ENCODE measurements around the gene GFOD2.

The GFOD2 gene

GRCh38 chr16:67648764-67649407, 70.2 kb downstream of the GFOD2 start:
- H3K9me2 ChIP-seq (replicated peaks; ENCODE audit: low read depth, low read length), result no peaks in the 10 kb centered on the region
- H3K4me2 ChIP-seq (ENCODE audit: low read depth, low read length, poor library complexity, severe bottlenecking), result no peak overlapping the region
- H3F3A ChIP-seq (ENCODE audit: low read depth), result no peaks in the 10 kb centered on the region
- H3K27me3 ChIP-seq (ENCODE audit: insufficient read depth, low read length, poor library complexity, severe bottlenecking), result no peaks in the 10 kb centered on the region
- peaks cover 24% of the 10 kb centered on the region for H3K4me1 ChIP-seq (ENCODE audit: insufficient read depth, low read length, poor library complexity, severe bottlenecking)
- no peak overlapping the region for H3K4me3 ChIP-seq (ENCODE audit: low read length, poor library complexity, severe bottlenecking)
- H3K79me2 ChIP-seq (ENCODE audit: insufficient read depth, low read length), result peaks cover 64% of the 10 kb centered on the region
- H4K20me1 ChIP-seq (ENCODE audit: insufficient read depth, low read length, poor library complexity, severe bottlenecking), result peaks cover 23% of the 10 kb centered on the region
- peaks cover 38% of the 10 kb centered on the region; the same call in 1 of the 2 replicates for H3K36me3 ChIP-seq (ENCODE audit: insufficient read depth, low read length)
- H3K9ac ChIP-seq (ENCODE audit: low read depth, low read length, poor library complexity, severe bottlenecking), result no peak overlapping the region
- no peak overlapping the region for H2AFZ ChIP-seq (ENCODE audit: low read length)
- H3K9me3 ChIP-seq (ENCODE audit: insufficient read depth, low read depth, low read length), result no peaks in the 10 kb centered on the region
- TF ChIP-seq, protein P1, sequence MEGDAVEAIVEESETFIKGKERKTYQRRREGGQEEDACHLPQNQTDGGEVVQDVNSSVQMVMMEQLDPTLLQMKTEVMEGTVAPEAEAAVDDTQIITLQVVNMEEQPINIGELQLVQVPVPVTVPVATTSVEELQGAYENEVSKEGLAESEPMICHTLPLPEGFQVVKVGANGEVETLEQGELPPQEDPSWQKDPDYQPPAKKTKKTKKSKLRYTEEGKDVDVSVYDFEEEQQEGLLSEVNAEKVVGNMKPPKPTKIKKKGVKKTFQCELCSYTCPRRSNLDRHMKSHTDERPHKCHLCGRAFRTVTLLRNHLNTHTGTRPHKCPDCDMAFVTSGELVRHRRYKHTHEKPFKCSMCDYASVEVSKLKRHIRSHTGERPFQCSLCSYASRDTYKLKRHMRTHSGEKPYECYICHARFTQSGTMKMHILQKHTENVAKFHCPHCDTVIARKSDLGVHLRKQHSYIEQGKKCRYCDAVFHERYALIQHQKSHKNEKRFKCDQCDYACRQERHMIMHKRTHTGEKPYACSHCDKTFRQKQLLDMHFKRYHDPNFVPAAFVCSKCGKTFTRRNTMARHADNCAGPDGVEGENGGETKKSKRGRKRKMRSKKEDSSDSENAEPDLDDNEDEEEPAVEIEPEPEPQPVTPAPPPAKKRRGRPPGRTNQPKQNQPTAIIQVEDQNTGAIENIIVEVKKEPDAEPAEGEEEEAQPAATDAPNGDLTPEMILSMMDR (conservative IDR thresholded peaks at IDR 0.05; ENCODE audit: low read length), result no peak
- no peak for TF ChIP-seq EZH2phosphoT487 (IDR thresholded peaks at IDR 0.05; ENCODE audit: borderline replicate concordance)

DNA sequence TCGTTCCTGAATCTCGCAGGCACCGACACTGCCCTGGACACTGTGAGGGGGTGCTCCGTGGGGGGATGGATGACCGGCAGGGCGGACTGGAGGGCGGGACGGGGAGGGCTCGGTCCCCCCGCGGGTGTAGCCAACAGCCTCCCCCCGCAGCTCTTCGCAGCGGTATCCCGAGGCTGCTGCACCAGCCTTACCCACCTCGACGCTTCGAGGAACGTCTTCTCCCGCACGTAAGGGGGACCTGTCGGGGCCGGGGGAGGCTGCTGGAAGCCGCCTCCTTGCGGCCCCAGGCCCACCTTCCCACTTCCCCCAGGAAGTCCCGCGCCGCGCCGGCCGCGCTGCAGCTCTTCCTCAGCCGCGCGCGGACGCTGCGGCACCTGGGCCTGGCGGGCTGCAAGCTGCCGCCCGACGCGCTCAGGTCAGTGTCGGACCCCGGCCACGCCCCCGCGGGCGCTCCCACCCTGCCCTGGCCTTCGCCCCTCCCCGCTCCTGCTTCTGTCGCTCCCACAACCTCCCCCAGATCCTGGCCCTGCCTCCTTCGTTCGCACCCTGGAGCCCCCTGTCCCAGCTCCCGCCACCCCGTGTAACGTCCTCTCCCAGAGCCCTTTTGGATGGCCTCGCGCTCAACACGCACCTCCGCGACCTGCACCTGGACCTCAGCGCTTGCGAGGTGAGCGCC, 70.9 kb downstream of the GFOD2 start:
- Histone ChIP-seq H4K20me1 (ENCODE audit: insufficient read depth, low read length, poor library complexity, severe bottlenecking) (peaks cover 23% of the 10 kb centered on the region), H3K27me3 (ENCODE audit: insufficient read depth, low read length, poor library complexity, severe bottlenecking) (no peaks in the 10 kb centered on the region), H3K4me1 (ENCODE audit: insufficient read depth, low read length, poor library complexity, severe bottlenecking) (peaks cover 24% of the 10 kb centered on the region), H3K9ac (ENCODE audit: low read depth, low read length, poor library complexity, severe bottlenecking) (no peak overlapping the region), H3K79me2 (ENCODE audit: insufficient read depth, low read length) (peaks cover 64% of the 10 kb centered on the region), H2AFZ (ENCODE audit: low read length) (no peak overlapping the region), H3K4me3 (ENCODE audit: low read length, poor library complexity, severe bottlenecking) (no peak overlapping the region), H3K36me3 (ENCODE audit: insufficient read depth, low read length) (peaks cover 38% of the 10 kb centered on the region; the same call in 1 of the 2 replicates), H3K9me2 (replicated peaks; ENCODE audit: low read depth, low read length) (no peaks in the 10 kb centered on the region), H3F3A (ENCODE audit: low read depth) (no peaks in the 10 kb centered on the region), H3K4me2 (ENCODE audit: low read depth, low read length, poor library complexity, severe bottlenecking) (no peak overlapping the region), H3K9me3 (ENCODE audit: insufficient read depth, low read depth, low read length) (no peaks in the 10 kb centered on the region)
- TF ChIP-seq EZH2phosphoT487 (IDR thresholded peaks at IDR 0.05; ENCODE audit: borderline replicate concordance), result no peak
- TF ChIP-seq, protein P1 (conservative IDR thresholded peaks at IDR 0.05; ENCODE audit: low read length), result no peak

GRCh38 chr16:67647681-67648080, 71.4 kb downstream of the GFOD2 start:
- H3K27me3 ChIP-seq (ENCODE audit: insufficient read depth, low read length, poor library complexity, severe bottlenecking), result no peaks in the 10 kb centered on the region
- H3K36me3 ChIP-seq (ENCODE audit: insufficient read depth, low read length), result peaks cover 38% of the 10 kb centered on the region; the same call in 1 of the 2 replicates
- no peaks in the 10 kb centered on the region for H3K9me2 ChIP-seq (replicated peaks; ENCODE audit: low read depth, low read length)
- H3K9me3 ChIP-seq (ENCODE audit: insufficient read depth, low read depth, low read length), result no peaks in the 10 kb centered on the region
- H2AFZ ChIP-seq (ENCODE audit: low read length), result no peak overlapping the region
- H3K4me3 ChIP-seq (ENCODE audit: low read length, poor library complexity, severe bottlenecking), result no peak overlapping the region
- H3K4me1 ChIP-seq (ENCODE audit: insufficient read depth, low read length, poor library complexity, severe bottlenecking), result peaks cover 24% of the 10 kb centered on the region
- H4K20me1 ChIP-seq (ENCODE audit: insufficient read depth, low read length, poor library complexity, severe bottlenecking), result peaks cover 23% of the 10 kb centered on the region
- no peaks in the 10 kb centered on the region for H3F3A ChIP-seq (ENCODE audit: low read depth)
- peaks cover 64% of the 10 kb centered on the region for H3K79me2 ChIP-seq (ENCODE audit: insufficient read depth, low read length)
- no peak overlapping the region for H3K4me2 ChIP-seq (ENCODE audit: low read depth, low read length, poor library complexity, severe bottlenecking)
- no peak overlapping the region for H3K9ac ChIP-seq (ENCODE audit: low read depth, low read length, poor library complexity, severe bottlenecking)
- TF ChIP-seq, protein P1 (conservative IDR thresholded peaks at IDR 0.05; ENCODE audit: low read length), result no peak
- TF ChIP-seq EZH2phosphoT487 (IDR thresholded peaks at IDR 0.05; ENCODE audit: borderline replicate concordance), result no peak

All from Loucy (cell line).